HG03442 (cell line): ENCODE results near the gene CMTM8.

Experiments used
- ATAC-seq: cut with Tn5 transposase; IDR thresholded peaks from one replicate; pipeline ENCODE4 v1.9.1; 2021; ENCODE audit warnings: mild to moderate bottlenecking, moderate library complexity; ENCODE audit not compliant: unreplicated experiment

CMTM8 gene

GRCh38 chr3:32276279-32276841 lies 37.9 kb downstream of the CMTM8 start:
- ATAC-seq: no peak

- no peak for ATAC-seq
Measured at GRCh38 chr3:32278714-32279113, 40.2 kb downstream of the CMTM8 start.

- no peak for ATAC-seq
Measured at GRCh38 chr3:32280262-32280910, 41.9 kb downstream of the CMTM8 start.

- no peak for ATAC-seq
Measured at GRCh38 chr3:32281570-32282106, 43.2 kb downstream of the CMTM8 start.

- ATAC-seq: no peak
Measured at GRCh38 chr3:32282578-32283154, 44.2 kb downstream of the CMTM8 start.

- ATAC-seq: no peak
Measured at GRCh38 chr3:32283304-32283703, 44.8 kb downstream of the CMTM8 start.

GRCh38 chr3:32284443-32285212 lies 46.1 kb downstream of the CMTM8 start:
- no peak for ATAC-seq

GRCh38 chr3:32285891-32286290 lies 47.4 kb downstream of the CMTM8 start:
- ATAC-seq: no peak

- ATAC-seq: no peak
Measured at GRCh38 chr3:32288819-32289218, 50.3 kb downstream of the CMTM8 start.

GRCh38 chr3:32290619-32291018 lies 52.1 kb downstream of the CMTM8 start:
- ATAC-seq: no peak

GRCh38 chr3:32292085-32292796 lies 53.8 kb downstream of the CMTM8 start:
- ATAC-seq: no peak

GRCh38 chr3:32293903-32294302 lies 55.4 kb downstream of the CMTM8 start:
- ATAC-seq: no peak

GRCh38 chr3:32296251-32297204 lies 58.0 kb downstream of the CMTM8 start:
- peak; percentile 64 for ATAC-seq

GRCh38 chr3:32297366-32297765 lies 58.9 kb downstream of the CMTM8 start:
- no peak for ATAC-seq

GRCh38 chr3:32301426-32301825 lies 62.9 kb downstream of the CMTM8 start:
- no peak for ATAC-seq

GRCh38 chr3:32302601-32303398 lies 64.3 kb downstream of the CMTM8 start:
- ATAC-seq: no peak

- ATAC-seq: no peak
Measured at GRCh38 chr3:32303399-32303747, 64.9 kb downstream of the CMTM8 start.

GRCh38 chr3:32303977-32304881 lies 65.7 kb downstream of the CMTM8 start:
- ATAC-seq: no peak
